Peyer's patch (tissue), 4 donors: ENCODE results near the gene BSPRY. TPM values are rescaled to one million over a fixed set of nuclear protein-coding genes. Genes with fewer than 3 reads are reported as not detected.

ENCODE experiments used
- DNase-seq, 3 donors: peaks; one replicate each; pipeline ENCODE4 v3.0.0-alpha.2; 2017 to 2019
- H3K27ac ChIP-seq, 4 donors: fragments of 200-600 bp; sonication (generic); one replicate each; pipeline ENCODE4 v1.5.1; 2016 to 2019
- H3K27me3 ChIP-seq, 2 donors: fragments of 200-600 bp; sonication (generic); one replicate each; pipeline ENCODE4 v1.5.1; 2019
- H3K36me3 ChIP-seq, 3 donors: fragments of 200-600 bp; sonication (generic); one replicate each; pipeline ENCODE4 v1.5.1; 2016 to 2019
- H3K4me1 ChIP-seq, 4 donors: fragments of 200-600 bp; sonication (generic); one replicate each; pipeline ENCODE4 v1.5.1; 2016 to 2019
- H3K4me3 ChIP-seq, 4 donors: fragments of 200-600 bp; sonication (generic); 1 replicate in 3 of 4; 2 replicates in 1 of 4; pipeline ENCODE4 v1.5.1; 2016 to 2019; ENCODE audit warnings: mild to moderate bottlenecking in 1 of 4
- H3K9me3 ChIP-seq, 4 donors: fragments of 200-600 bp; sonication (generic); one replicate each; pipeline ENCODE4 v1.5.1; 2016 to 2019; ENCODE audit warnings: mild to moderate bottlenecking in 1 of 4
- POLR2A ChIP-seq, 2 donors: fragments of 450-650 bp; IDR thresholded peaks; one replicate each; pipeline ENCODE4 v1.5.1; 2017; ENCODE audit warnings: antibody characterized with exemption in 2 of 2, mild to moderate bottlenecking in 2 of 2, moderate library complexity in 2 of 2
- total RNA-seq, 4 donors: library from RNA; depleted of rRNA; stranded (reverse); fragments of >200 nt; gene quantifications; one replicate each; pipeline ENCODE4 v1.1.0, GENCODE V29; 2016
- TF ChIP-seq, protein P1 (sequence below), 6 experiments: fragments of 450-650 bp in 4 of 6; fragments of 200-600 bp in 2 of 6; sonication (generic) in 1 of 6; IDR thresholded peaks; one replicate each; pipeline ENCODE4 v1.5.1; 2017 to 2019; ENCODE audit warnings: antibody characterized with exemption in 6 of 6, mild to moderate bottlenecking in 3 of 6, moderate library complexity in 1 of 6

The BSPRY gene
- total RNA-seq, 4 donors from 2014 or later = 11.6 to 20.8 (median 15.8) TPM

DNA sequence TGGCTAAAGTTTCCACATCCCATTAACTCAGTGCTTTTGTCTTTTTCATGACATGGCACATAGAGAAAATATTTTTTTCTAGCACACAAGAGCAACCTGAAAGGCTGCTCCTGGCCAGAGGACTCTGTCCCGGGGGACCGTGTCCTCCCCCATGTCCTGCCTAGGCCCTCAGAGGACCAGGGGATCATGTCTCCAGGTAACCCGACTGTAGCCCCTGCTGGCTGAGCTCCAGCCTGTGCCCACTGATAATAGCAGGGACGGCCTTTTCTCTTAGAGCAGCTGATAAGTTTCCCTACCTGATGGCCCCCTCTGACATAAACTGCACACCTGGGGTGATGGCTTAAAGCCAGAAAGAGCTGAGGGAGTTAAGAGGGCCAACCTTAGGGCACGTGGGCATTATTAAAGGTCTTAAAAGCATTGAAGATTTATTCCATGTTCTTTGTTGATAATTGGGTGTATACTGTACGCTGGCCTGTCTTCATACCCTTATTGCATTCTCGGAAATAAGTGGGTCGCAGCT, 21.5 kb downstream of the BSPRY start:
- no peak for TF ChIP-seq POLR2A (IDR thresholded peaks at IDR 0.05)
- TF ChIP-seq, protein P1, sequence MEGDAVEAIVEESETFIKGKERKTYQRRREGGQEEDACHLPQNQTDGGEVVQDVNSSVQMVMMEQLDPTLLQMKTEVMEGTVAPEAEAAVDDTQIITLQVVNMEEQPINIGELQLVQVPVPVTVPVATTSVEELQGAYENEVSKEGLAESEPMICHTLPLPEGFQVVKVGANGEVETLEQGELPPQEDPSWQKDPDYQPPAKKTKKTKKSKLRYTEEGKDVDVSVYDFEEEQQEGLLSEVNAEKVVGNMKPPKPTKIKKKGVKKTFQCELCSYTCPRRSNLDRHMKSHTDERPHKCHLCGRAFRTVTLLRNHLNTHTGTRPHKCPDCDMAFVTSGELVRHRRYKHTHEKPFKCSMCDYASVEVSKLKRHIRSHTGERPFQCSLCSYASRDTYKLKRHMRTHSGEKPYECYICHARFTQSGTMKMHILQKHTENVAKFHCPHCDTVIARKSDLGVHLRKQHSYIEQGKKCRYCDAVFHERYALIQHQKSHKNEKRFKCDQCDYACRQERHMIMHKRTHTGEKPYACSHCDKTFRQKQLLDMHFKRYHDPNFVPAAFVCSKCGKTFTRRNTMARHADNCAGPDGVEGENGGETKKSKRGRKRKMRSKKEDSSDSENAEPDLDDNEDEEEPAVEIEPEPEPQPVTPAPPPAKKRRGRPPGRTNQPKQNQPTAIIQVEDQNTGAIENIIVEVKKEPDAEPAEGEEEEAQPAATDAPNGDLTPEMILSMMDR (IDR thresholded peaks at IDR 0.05) = no peak
- Histone ChIP-seq H3K27ac (no peak overlapping the region), H3K27me3 (no peaks in the 10 kb centered on the region), H3K4me3 (no peak overlapping the region), H3K4me1 (peaks cover 0 to 21% (median 2%) of the 10 kb centered on the region in 4 donors), H3K9me3 (no peaks in the 10 kb centered on the region), H3K36me3 (peaks cover 0 to 27% (median 0%) of the 10 kb centered on the region in 3 donors)
- DNase-seq = no peak

DNA sequence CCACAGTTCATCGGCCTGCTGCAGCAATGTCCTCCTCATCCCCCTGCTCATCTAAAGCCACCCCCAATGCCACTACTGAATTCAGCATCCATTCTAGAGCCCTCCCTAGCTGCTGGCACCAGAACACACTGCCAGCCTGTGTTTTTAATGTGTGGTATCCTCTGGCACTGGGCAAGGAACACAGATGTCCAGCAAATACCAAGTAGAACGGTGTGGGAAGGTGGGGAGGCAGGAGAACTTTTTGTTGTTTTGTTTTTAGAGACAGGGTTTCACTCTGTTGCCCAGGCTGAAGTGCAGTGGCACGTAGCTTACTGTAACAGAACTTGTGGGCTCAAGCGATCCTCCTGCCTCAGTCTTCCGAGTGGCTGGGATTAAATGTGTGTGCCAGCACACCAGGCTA, 22.7 kb downstream of the BSPRY start:
- no peak overlapping the region for H3K27ac ChIP-seq
- TF ChIP-seq, protein P1 (IDR thresholded peaks at IDR 0.05) = no peak
- TF ChIP-seq POLR2A (IDR thresholded peaks at IDR 0.05) = no peak

DNA sequence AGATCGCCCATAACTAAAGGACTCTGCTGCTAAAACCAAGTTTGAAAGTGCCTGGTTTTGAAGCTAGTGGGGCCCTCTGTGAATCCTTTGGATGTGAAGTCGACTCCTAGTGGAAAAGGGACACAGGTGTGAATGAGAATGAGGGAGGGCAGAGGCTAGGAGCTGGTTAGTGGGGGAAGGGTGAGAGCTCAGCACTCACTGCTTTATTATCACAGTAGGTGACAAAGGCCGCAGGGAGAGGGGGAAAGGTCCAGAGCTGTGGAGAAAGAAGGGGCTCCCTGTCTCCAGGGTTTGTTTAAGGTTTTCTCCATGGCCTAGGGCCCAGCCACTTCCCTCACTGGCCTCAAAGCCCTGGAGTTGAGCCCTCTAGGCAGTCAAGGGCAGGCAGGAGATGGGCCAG, 23.9 kb downstream of the BSPRY start:
- H3K4me1 ChIP-seq = peaks cover 0 to 24% (median 4%) of the 10 kb centered on the region in 4 donors
- no peak for DNase-seq
- H3K27ac ChIP-seq = peak overlapping the region in 1 of 4 donors; percentile 72

More for the DNA sequence above, 22.7 kb downstream of the BSPRY start:
- H3K4me3 ChIP-seq = no peak overlapping the region
- no peaks in the 10 kb centered on the region for H3K27me3 ChIP-seq
- H3K9me3 ChIP-seq = no peaks in the 10 kb centered on the region
- no peak for DNase-seq
- peaks cover 0 to 27% (median 0%) of the 10 kb centered on the region in 3 donors for H3K36me3 ChIP-seq
- peaks cover 0 to 21% (median 4%) of the 10 kb centered on the region in 4 donors for H3K4me1 ChIP-seq

DNA sequence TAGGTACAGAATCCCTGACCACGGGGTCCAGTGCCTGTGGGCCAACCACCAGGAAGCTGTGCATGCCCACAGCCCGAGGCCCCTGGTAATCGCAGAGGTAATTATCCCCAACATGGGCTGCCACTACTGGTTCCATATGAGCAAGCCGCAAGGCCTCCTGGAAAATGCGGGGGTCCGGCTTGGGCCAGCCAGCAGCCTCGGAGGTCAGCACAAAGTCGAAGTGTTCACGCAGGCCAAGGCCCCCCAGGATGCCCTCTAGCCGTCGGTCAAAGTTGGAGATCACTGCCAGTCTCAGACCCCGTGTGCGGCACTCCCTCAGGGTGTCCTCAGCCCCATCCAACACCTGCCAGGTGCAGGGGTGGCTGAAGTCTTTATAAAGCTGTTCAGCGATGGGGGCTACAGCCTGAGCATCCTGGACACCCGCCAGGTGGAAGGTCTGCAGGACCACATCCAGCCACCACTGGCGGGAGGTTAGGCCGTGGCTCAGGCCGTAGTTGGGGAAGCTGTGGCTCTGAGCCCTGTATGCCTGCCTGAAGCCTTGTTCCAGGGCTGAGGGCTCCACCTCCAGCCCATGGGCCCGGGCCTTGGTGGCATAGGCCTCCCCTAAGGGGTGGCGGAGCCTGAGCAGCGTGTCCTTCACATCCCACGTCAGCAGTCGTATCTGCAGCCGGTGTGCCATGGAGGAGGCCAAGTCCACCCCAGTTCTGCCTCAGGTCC, 24.5 kb downstream of the BSPRY start:
- no peak for DNase-seq
- Histone ChIP-seq H3K9me3 (no peaks in the 10 kb centered on the region), H3K27ac (peak overlapping the region in 1 of 4 donors; percentile 72), H3K27me3 (no peaks in the 10 kb centered on the region), H3K4me3 (peak overlapping the region in 2 of 4 donors; percentile 38 to 94), H3K36me3 (peaks cover 0 to 27% (median 0%) of the 10 kb centered on the region in 3 donors), H3K4me1 (peaks cover 0 to 30% (median 4%) of the 10 kb centered on the region in 4 donors)
- TF ChIP-seq, protein P1 (IDR thresholded peaks at IDR 0.05) = no peak
- TF ChIP-seq POLR2A (IDR thresholded peaks at IDR 0.05) = no peak

More for the DNA sequence above, 23.9 kb downstream of the BSPRY start:
- Histone ChIP-seq H3K4me3 (peak overlapping the region in 2 of 4 donors; percentile 38 to 94), H3K36me3 (peaks cover 0 to 27% (median 0%) of the 10 kb centered on the region in 3 donors), H3K27me3 (no peaks in the 10 kb centered on the region), H3K9me3 (no peaks in the 10 kb centered on the region)
- TF ChIP-seq, protein P1 (IDR thresholded peaks at IDR 0.05) = peak in 2 of 6 experiments; percentile 8 to 13
- TF ChIP-seq POLR2A (IDR thresholded peaks at IDR 0.05) = no peak

DNA sequence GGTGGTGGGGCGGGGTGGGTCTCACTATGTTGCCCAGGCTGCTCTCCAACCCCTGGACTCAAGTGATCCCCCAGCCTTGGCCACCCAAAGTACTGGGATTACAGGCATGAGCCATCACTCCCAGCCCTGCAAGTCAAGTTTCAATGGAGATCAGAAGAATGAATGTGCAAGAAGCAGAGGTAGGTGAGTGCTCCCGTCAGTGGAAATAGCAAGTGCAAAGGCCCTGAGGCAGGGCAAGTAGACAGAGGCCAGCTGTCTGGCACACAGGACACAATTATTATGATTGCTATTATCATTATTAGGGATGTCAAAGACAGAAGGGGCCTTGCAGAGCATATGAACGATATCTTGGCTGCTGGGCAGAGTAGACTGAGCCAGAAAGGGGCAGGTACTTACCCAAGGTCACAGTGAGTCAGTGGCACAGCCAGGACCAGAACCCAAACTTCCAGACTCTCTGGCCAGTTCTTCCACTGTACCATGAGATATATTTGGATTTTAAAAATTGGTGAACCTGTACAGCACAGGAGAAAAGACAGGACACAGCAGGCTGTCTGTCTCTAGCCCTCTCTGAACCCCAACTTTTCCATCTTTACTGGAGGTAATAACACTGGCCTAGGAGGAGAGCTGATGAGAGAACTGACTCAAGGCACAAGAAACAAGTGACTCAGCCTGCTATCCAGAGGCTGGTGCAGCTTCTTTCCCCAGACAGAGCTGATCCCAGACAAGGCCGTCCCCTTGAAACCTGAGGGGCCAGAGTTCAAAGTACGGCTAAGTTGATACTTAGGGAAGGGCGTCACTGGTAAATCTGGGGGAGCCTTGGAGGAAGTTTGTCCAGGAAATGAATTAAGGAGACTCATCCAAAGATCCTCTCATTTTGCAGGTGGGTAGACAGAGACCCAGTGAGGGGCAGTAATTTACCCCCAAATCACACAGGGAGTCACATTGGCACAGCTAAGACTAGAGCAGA, 26.0 kb downstream of the BSPRY start:
- Histone ChIP-seq H3K9me3 (no peaks in the 10 kb centered on the region), H3K27ac (peak overlapping the region in 3 of 4 donors; percentile 87 to 98 (median 96)), H3K4me1 (peaks cover 0 to 36% (median 4%) of the 10 kb centered on the region in 4 donors), H3K27me3 (no peaks in the 10 kb centered on the region), H3K4me3 (peak overlapping the region; percentile 71 to 95 (median 84)), H3K36me3 (peaks cover 0 to 27% (median 0%) of the 10 kb centered on the region in 3 donors)
- TF ChIP-seq POLR2A (IDR thresholded peaks at IDR 0.05) = peak; percentile 36 to 69
- TF ChIP-seq, protein P1 (IDR thresholded peaks at IDR 0.05) = no peak
- peak in 2 of 3 donors; percentile 65 to 87 for DNase-seq
